Right lobe of liver (tissue), 4 donors: Measurements from ENCODE around the gene ZNF286A.
"Not testable (repeated sequence)": the region's sequence is repeated elsewhere in the genome, so short reads cannot be mapped to it uniquely, and the experiment has no call there.

ENCODE experiments used
- CTCF ChIP-seq, 4 donors: fragments of 200-600 bp in 3 of 4; fragments of 450-650 bp in 1 of 4; IDR thresholded peaks; one replicate each; pipeline versions ENCODE4 v1.5.1 to v1.8.0; 2016 to 2022; ENCODE audit warnings: antibody characterized with exemption in 4 of 4, mild to moderate bottlenecking in 2 of 4
- POLR2A ChIP-seq: fragments of 450-650 bp; IDR thresholded peaks from one replicate; pipeline ENCODE4 v1.6.1; 2017; ENCODE audit warnings: antibody characterized with exemption, mild to moderate bottlenecking
- donor health status: DM: no; HTN: no; CAD: no.
- donor health status: DM: no; HTN: no; CAD: no.
- donor health status: DM: no; HTN: yes; CAD: no.

DNA sequence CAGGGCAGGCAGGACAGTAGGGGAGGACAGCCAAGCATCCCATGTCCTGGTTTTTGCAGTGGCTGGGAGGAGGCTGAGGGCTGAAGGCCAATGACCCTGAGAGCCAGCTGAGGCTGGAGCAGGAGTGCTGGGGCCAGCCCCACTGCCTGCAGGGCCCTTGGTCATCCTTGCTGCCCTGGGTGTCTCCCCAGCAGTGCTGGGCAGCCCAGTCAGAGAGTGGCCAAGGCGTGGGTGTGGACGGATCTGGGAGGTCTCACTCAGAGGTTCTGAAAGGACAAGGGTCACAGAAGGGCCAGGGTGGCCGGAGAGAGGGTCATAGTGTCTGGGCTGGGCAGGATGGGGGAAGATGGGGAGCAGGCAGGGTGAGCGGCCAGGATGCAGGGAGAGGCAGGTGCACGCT is 37.0 kb downstream of the ZNF286A start:
- not testable (repeated sequence) for TF ChIP-seq CTCF (IDR thresholded peaks at IDR 0.05); POLR2A
